BLaER1 treated with 17β-estradiol and CSF1 and Interleukin-3, amounts not matched to agents 10 nM and 100 nM (cell line): Measurements from ENCODE around the gene GNG2.

Experiments
- H3K27ac ChIP-seq, 11 experiments: shearing (Covaris generic); formaldehyde crosslinking; 2 replicates each; pipeline ENCODE4 v1.8.1; 2022
- H3K27me3 ChIP-seq, 11 experiments: shearing (Covaris generic); formaldehyde crosslinking; 2 replicates each; pipeline ENCODE4 v1.8.1; 2022
- H3K36me3 ChIP-seq, 11 experiments: shearing (Covaris generic); formaldehyde crosslinking; 2 replicates each; pipeline ENCODE4 v1.8.1; 2022
- H3K4me1 ChIP-seq, 10 experiments: shearing (Covaris generic); formaldehyde crosslinking; 2 replicates each; pipeline ENCODE4 v1.8.1; 2022
- H3K4me2 ChIP-seq, 11 experiments: shearing (Covaris generic); formaldehyde crosslinking; 2 replicates each; pipeline ENCODE4 v1.8.1; 2022
- H3K4me3 ChIP-seq, 10 experiments: shearing (Covaris generic); formaldehyde crosslinking; 2 replicates each; pipeline ENCODE4 v1.8.1; 2022
- H3K9ac ChIP-seq, 11 experiments: shearing (Covaris generic); formaldehyde crosslinking; 2 replicates each; pipeline ENCODE4 v1.8.1; 2022
- H3K9me3 ChIP-seq, 11 experiments: shearing (Covaris generic); formaldehyde crosslinking; replicated peaks in 1 of 11; 2 replicates each; pipeline ENCODE4 v1.8.1; 2022
- H4K20me1 ChIP-seq, 11 experiments: shearing (Covaris generic); formaldehyde crosslinking; 2 replicates each; pipeline ENCODE4 v1.8.1; 2022
- Cebpa-rat ChIP-seq, 11 experiments: shearing (Covaris generic); IDR thresholded peaks; 2 replicates each; pipeline ENCODE4 v1.8.1; 2022

The GNG2 gene

GRCh38 chr14:51825926-51826325, 34.5 kb upstream of the GNG2 start:
- no peak overlapping the region for H3K9ac ChIP-seq
- H3K27me3 ChIP-seq, result peaks cover 0 to 11% (median 0%) of the 10 kb centered on the region in 11 experiments; a peak in 2 of 22 replicates
- H3K4me2 ChIP-seq, result peak overlapping the region in 8 of 11 experiments; percentile 11 to 42 (median 26); a peak in 11 of 22 replicates
- no peaks in the 10 kb centered on the region for H3K36me3 ChIP-seq
- H3K27ac ChIP-seq, result no peak overlapping the region
- H3K4me3 ChIP-seq, result no peak overlapping the region
- H3K4me1 ChIP-seq, result peaks cover 20 to 47% (median 39%) of the 10 kb centered on the region in 10 experiments
- no peaks in the 10 kb centered on the region; a peak in 2 of 22 replicates for H4K20me1 ChIP-seq
- no peak for TF ChIP-seq Cebpa-rat (IDR thresholded peaks at IDR 0.05)
- no peaks in the 10 kb centered on the region for H3K9me3 ChIP-seq

- TF ChIP-seq Cebpa-rat (IDR thresholded peaks at IDR 0.05), result no peak
- no peaks in the 10 kb centered on the region; a peak in 2 of 22 replicates for H4K20me1 ChIP-seq
- H3K36me3 ChIP-seq, result peaks cover 0 to 5% (median 0%) of the 10 kb centered on the region in 11 experiments; a peak in 1 of 22 replicates
- H3K27ac ChIP-seq, result peak overlapping the region in 9 of 11 experiments; percentile 7 to 53 (median 26); a peak in 10 of 22 replicates
- peaks cover 0 to 11% (median 0%) of the 10 kb centered on the region in 11 experiments; a peak in 2 of 22 replicates for H3K27me3 ChIP-seq
- H3K9me3 ChIP-seq, result peaks cover 5 to 13% (median 8%) of the 10 kb centered on the region in 11 experiments; a peak in 17 of 22 replicates
- peak overlapping the region; percentile 46 to 84 (median 75) for H3K4me2 ChIP-seq
- H3K4me3 ChIP-seq, result 0 out of 20 replicates have a peak overlapping the region, but pooled peaks of 1 of the 10 experiments have one; percentile 8
- peaks cover 20 to 47% (median 39%) of the 10 kb centered on the region in 10 experiments for H3K4me1 ChIP-seq
- peak overlapping the region in 3 of 11 experiments; percentile 1 to 27 (median 13); a peak in 2 of 22 replicates for H3K9ac ChIP-seq
These were observed 32.2 kb upstream of the GNG2 start for GRCh38 chr14:51828017-51828797.

- Histone ChIP-seq H3K27ac (no peak overlapping the region), H3K4me1 (peaks cover 0 to 12% (median 3%) of the 10 kb centered on the region in 10 experiments; a peak in 12 of 20 replicates), H4K20me1 (no peaks in the 10 kb centered on the region), H3K4me3 (no peak overlapping the region), H3K27me3 (peaks cover 0 to 2% (median 0%) of the 10 kb centered on the region in 11 experiments; a peak in 1 of 22 replicates), H3K4me2 (no peak overlapping the region), H3K9ac (no peak overlapping the region), H3K9me3 (peaks cover 5 to 13% (median 8%) of the 10 kb centered on the region in 11 experiments; a peak in 17 of 22 replicates), H3K36me3 (peaks cover 0 to 5% (median 0%) of the 10 kb centered on the region in 11 experiments; a peak in 1 of 22 replicates)
- TF ChIP-seq Cebpa-rat (IDR thresholded peaks at IDR 0.05), result no peak
These were observed 26.2 kb upstream of the GNG2 start for GRCh38 chr14:51834240-51834639.

GRCh38 chr14:51836417-51836816, 24.0 kb upstream of the GNG2 start:
- Histone ChIP-seq H3K9me3 (peaks cover 5 to 13% (median 8%) of the 10 kb centered on the region in 11 experiments; a peak in 17 of 22 replicates), H3K9ac (no peak overlapping the region), H3K4me3 (no peak overlapping the region), H4K20me1 (no peaks in the 10 kb centered on the region), H3K27ac (no peak overlapping the region), H3K4me1 (peaks cover 0 to 10% (median under 1%) of the 10 kb centered on the region in 10 experiments; a peak in 8 of 20 replicates), H3K36me3 (peaks cover 0 to 5% (median 0%) of the 10 kb centered on the region in 11 experiments; a peak in 1 of 22 replicates), H3K4me2 (no peak overlapping the region), H3K27me3 (no peaks in the 10 kb centered on the region)
- no peak for TF ChIP-seq Cebpa-rat (IDR thresholded peaks at IDR 0.05)

- H4K20me1 ChIP-seq, result no peaks in the 10 kb centered on the region
- H3K9ac ChIP-seq, result peak overlapping the region in 9 of 11 experiments; percentile 37 to 79 (median 57); a peak in 16 of 22 replicates
- H3K36me3 ChIP-seq, result no peaks in the 10 kb centered on the region
- peaks cover 68 to 81% (median 74%) of the 10 kb centered on the region in 10 experiments for H3K4me1 ChIP-seq
- TF ChIP-seq Cebpa-rat (IDR thresholded peaks at IDR 0.05), result peak in 3 of 11 experiments; percentile 16 to 55 (median 29); a peak in 2 of 22 replicates
- H3K4me2 ChIP-seq, result peak overlapping the region; percentile 93 to 98 (median 96)
- peak overlapping the region in 8 of 10 experiments; percentile 9 to 50 (median 22); a peak in 10 of 20 replicates for H3K4me3 ChIP-seq
- no peaks in the 10 kb centered on the region; a peak in 1 of 22 replicates for H3K27me3 ChIP-seq
- no peaks in the 10 kb centered on the region for H3K9me3 ChIP-seq
- H3K27ac ChIP-seq, result peak overlapping the region; percentile 49 to 95 (median 91); a peak in 21 of 22 replicates
These were observed 16.1 kb upstream of the GNG2 start for GRCh38 chr14:51844081-51844881.

- H3K9ac ChIP-seq, result peak overlapping the region; percentile 1 to 85 (median 36); a peak in 14 of 22 replicates
- no peak overlapping the region; a peak in 4 of 20 replicates for H3K4me3 ChIP-seq
- no peaks in the 10 kb centered on the region; a peak in 1 of 22 replicates for H3K27me3 ChIP-seq
- H3K27ac ChIP-seq, result peak overlapping the region; percentile 86 to 95 (median 91); a peak in 21 of 22 replicates
- peaks cover 0 to 6% (median 0%) of the 10 kb centered on the region in 11 experiments; a peak in 3 of 22 replicates for H3K9me3 ChIP-seq
- no peaks in the 10 kb centered on the region for H3K36me3 ChIP-seq
- no peaks in the 10 kb centered on the region for H4K20me1 ChIP-seq
- peak in 3 of 11 experiments; percentile 24 to 85 (median 55); a peak in 4 of 22 replicates for TF ChIP-seq Cebpa-rat (IDR thresholded peaks at IDR 0.05)
- H3K4me2 ChIP-seq, result peak overlapping the region; percentile 70 to 98 (median 96)
- peaks cover 69 to 96% (median 78%) of the 10 kb centered on the region in 10 experiments for H3K4me1 ChIP-seq
These were observed 14.6 kb upstream of the GNG2 start for GRCh38 chr14:51845811-51846210.

- no peaks in the 10 kb centered on the region; a peak in 1 of 22 replicates for H3K27me3 ChIP-seq
- H3K36me3 ChIP-seq, result no peaks in the 10 kb centered on the region
- H3K27ac ChIP-seq, result peak overlapping the region; percentile 86 to 95 (median 91)
- H3K9me3 ChIP-seq, result peaks cover 0 to 8% (median 0%) of the 10 kb centered on the region in 11 experiments; a peak in 3 of 22 replicates
- peak overlapping the region; percentile 40 to 66 (median 53) for H3K4me3 ChIP-seq
- H3K9ac ChIP-seq, result peak overlapping the region; percentile 71 to 85 (median 79)
- H4K20me1 ChIP-seq, result no peaks in the 10 kb centered on the region
- peak overlapping the region; percentile 88 to 98 (median 96) for H3K4me2 ChIP-seq
- H3K4me1 ChIP-seq, result peaks cover 69 to 93% (median 73%) of the 10 kb centered on the region in 10 experiments
- TF ChIP-seq Cebpa-rat (IDR thresholded peaks at IDR 0.05), result peak in 9 of 11 experiments; percentile 50 to 84 (median 72); a peak in 14 of 22 replicates
These were observed 13.6 kb upstream of the GNG2 start for GRCh38 chr14:51846631-51847488.
